ENCODE results near the gene BCL7C. TPM values are rescaled to one million over a fixed set of nuclear protein-coding genes. Genes with fewer than 3 reads are reported as not detected.

BCL7C gene
- total RNA-seq, 2 experiments from 2014 or later = 27.8 to 29.8 TPM

DNA sequence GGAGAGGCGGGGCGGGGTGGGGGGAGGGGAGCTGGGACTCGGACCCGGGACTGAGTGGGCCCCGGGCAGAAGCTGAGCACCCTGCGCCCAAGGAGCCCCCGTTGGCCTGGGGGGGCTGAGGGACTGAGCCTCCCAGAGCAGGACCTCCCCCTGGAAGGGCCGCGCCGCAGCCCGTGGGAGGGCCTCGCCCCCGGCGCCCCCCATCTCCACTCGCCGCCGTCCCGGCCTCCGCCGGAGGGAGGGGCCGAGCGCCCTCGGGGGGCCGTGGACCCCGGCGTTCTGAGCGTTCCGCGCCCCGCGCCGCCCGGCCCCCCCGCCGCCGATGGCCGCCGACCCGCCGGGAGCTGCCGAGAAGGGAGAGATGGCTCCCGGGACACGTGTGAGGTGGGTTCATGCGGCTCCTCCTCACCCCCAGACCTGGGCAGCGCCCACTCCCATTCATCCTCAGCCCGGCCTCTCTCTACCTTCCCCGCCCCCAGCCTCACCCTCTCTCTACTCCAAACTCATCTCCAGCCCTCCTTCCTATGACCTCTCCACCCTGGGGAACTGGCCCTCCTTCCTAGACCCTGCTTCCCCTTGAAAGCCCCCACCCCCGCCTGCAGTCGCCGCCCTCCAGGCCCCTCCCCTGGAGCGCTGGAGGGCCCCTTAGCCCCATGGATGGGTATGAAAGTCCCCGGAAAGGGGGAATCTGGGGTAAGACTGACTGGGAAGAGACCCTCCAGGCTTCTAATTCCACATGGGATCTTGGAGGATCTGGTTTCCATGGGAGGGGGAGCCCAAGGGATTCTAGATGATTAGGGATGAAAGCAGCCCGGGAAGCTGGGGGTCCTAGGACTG lies 30.4 kb upstream of the BCL7C start:
- CTCF ChIA-PET = interaction anchor here (1.4 to 1.5 kb wide), 3 partner anchors 18 to 80 kb away, joined by 3 to 9 read pairs (median 4); no protein-coding TSS in a partner anchor
- POLR2A ChIA-PET = interaction anchor here (0.6 to 1.6 kb wide), 2 partner anchors 16 to 18 kb away, joined by 3 to 4 read pairs; no protein-coding TSS in a partner anchor

DNA sequence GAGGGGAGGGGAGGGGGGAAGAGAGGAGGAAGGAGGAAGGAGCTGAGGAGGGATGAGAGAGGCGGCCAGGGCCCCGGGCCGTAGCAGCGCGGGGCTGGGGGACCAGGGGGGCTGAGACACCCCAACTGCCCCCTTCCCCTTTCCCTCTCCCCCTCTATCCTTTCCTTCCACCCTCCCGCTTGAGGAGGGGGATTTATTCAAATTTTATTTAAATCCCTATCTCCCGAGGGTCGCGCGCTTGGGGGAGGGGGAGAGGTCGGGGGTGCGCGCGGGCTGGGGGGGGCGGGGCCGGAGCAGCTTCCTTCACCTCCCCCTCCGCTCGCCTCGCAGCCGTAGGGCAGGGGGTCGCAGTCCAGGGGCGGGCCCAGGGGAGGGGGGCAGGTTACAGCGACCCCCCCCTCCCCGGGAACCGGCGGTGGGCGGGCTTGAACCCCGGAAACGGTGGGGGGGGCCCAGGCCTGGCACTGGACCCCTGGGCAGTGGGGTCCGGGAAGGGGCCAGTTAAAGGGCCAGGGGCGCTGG lies 29.7 kb upstream of the BCL7C start, which contains the start of gene FBXL19:
TSS of gene FBXL19 (plus strand) at position 19 of the 522 bp plus-strand sequence. CDS start 2,183 bp downstream, outside the sequence.
- ChIA-PET POLR2A (interaction anchor here (1.6 kb wide), 1 partner anchor 19 kb away, joined by 4 read pairs; no protein-coding TSS in a partner anchor), CTCF (no interaction called here)

DNA sequence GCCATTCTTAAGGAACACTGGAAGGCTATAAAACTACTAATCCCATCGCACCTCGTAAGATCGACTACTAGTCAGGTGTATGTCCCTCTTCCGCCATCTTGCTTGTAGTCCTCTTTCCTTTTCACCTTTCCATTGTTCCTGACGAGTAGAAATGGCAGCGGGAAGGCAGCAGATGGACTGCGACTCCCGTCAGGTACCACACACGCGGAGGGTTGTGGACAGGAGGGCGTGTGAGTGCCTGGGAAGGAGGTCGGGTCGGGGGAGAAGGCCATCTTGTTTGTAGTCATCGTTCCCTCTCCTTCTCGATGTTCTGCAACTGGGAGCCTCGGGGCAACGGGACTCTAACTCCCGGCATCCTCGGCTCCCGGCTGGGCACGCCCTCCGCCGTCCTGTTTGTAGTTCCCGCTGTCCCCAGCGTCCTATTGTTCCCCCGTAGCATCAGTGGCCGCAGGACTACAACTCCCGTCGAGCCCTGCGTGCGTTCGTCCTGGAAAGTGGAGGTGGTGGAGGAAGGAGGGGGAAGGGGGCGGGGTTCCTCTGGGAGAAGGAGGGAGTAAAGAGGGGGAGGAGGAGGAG lies 29.2 kb upstream of the BCL7C start:
- POLR2A ChIA-PET = interaction anchor here (1.6 kb wide), 1 partner anchor 20 kb away, joined by 4 read pairs; no protein-coding TSS in a partner anchor
- CTCF ChIA-PET = no interaction called here

DNA sequence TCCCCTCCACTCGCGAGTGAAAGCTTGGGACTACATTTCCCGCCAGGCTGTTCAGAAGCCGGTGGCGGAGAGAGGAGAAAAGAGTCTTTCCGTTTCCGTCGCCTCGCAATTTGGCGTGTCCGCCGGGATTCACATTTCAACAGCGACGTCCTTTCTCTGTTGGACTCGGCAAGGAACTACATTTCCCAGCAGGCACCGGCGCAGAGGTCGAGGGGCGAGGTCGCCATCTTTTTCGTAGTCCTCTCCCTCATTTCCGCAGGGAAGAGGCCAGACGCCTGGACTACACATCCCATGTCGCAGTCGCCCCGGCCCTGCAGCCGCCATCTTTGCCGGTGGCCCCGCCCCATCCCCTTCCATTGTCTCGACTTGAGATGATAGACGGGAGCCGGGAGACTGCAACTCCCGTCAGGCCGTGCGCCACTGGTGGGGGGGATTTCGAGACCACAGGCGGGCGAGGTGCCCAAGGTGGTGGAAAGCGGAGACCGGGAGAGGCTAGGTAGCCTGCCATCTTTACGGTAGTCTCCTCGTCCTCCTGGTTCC lies 28.6 kb upstream of the BCL7C start:
- ChIA-PET CTCF (interaction anchor here (0.9 to 1.0 kb wide), 2 partner anchors 20 to 78 kb away, joined by 3 to 8 read pairs; no protein-coding TSS in a partner anchor), POLR2A (no interaction called here)

DNA sequence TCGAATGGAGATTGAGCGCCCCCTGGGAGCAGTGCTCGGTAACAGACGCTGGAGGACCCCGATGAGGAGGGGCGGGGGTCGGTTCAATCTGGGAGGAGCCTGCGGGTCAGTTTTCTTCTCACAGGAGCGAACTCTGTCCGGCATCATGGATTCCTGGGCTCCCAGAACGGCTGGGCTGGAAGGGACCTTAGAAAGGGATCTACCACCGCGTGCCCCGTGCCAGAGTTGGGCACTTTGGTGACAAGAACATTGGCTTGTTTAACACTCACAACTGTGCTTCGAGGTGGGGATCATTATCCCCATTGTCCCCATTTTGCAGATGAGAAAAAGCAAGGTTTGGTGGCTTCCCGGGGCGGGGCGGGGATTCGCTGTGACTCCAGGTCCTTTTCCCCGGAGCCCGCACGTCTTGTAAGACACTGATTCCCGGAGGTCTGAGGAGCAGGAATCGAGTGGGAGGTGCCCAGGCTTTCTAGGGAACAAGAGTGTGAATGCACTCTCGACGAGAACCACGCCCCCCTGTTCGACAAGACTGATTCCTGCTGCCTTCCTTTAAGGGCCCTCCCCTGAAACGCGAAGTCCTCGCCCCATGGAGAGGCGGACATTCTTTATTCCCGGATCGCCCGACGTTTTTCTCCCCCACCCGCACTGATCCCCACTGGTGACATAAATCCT lies 28.0 kb upstream of the BCL7C start:
- CTCF ChIA-PET = interaction anchor here (0.9 to 1.0 kb wide), 2 partner anchors 20 to 77 kb away, joined by 3 to 8 read pairs; no protein-coding TSS in a partner anchor
- POLR2A ChIA-PET = interaction anchor here (0.6 kb wide), 1 partner anchor 242 kb away, joined by 3 read pairs; no protein-coding TSS in a partner anchor

DNA sequence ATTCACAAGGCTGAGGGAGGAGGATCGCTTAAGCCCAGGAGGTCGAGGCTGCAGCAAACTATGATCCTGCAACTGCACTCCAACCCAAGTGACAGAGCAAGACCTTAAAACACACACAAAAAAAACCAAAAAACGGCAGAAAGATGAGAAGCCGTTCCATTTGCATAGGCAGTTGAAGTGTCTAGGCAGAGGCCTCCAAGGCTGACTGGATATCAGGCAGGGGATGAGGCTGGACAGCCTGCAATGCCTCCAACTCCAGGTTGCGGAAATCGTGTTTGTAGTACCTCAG lies 27.5 kb upstream of the BCL7C start:
- CTCF ChIA-PET = interaction anchor here (0.6 to 3.1 kb wide), 3 partner anchors 15 to 77 kb away, joined by 3 to 21 read pairs (median 4); no protein-coding TSS in a partner anchor
- POLR2A ChIA-PET = interaction anchor here (0.6 kb wide), 1 partner anchor 242 kb away, joined by 3 read pairs; no protein-coding TSS in a partner anchor

DNA sequence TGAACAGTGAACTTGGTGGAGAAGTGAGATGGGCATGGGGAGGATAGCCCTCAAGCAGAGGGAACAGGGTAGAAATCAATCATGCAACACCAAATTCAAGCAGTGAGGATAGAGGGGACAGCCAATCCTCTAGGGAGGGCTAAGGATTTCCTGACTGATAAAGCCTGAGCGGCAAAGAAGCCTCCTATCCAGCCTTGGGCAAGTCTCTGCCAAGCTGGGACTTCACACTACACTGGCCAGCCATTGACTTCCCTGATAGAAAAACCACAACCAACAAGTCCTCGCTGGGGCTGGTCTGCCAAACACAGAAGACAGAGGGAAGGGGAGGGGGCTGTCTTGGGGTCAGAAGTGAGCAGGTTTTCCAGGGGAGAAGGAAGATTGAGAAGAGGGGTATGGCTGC lies 27.0 kb upstream of the BCL7C start:
- CTCF ChIA-PET = interaction anchor here (0.6 to 3.1 kb wide), 3 partner anchors 14 to 77 kb away, joined by 3 to 21 read pairs (median 4); no protein-coding TSS in a partner anchor
- POLR2A ChIA-PET = no interaction called here

DNA sequence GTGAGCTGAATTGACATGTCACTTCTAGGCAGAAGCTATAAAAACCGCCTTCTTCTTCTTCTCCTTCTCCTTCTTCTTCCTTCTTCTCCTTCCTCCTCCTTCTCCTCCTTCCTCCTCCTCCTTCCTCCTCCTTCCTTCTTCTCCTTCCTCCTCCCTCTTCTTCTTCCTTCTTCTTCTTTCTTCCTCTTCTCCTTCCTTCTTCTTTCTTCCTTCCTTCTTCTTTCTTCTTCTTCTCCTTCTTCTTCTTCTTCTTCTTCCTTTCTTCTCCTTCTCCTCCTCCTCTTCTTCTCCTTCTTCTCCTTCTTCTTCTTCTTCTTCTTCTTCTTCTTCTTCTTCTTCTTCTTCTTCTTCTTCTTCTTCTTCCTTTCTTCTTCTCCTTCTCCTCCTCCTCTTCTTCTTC lies 24.7 kb upstream of the BCL7C start:
- POLR2A ChIA-PET = no interaction called here
- CTCF ChIA-PET = interaction anchor here (3.1 kb wide), 1 partner anchor 74 kb away, joined by 21 read pairs; no protein-coding TSS in a partner anchor

DNA sequence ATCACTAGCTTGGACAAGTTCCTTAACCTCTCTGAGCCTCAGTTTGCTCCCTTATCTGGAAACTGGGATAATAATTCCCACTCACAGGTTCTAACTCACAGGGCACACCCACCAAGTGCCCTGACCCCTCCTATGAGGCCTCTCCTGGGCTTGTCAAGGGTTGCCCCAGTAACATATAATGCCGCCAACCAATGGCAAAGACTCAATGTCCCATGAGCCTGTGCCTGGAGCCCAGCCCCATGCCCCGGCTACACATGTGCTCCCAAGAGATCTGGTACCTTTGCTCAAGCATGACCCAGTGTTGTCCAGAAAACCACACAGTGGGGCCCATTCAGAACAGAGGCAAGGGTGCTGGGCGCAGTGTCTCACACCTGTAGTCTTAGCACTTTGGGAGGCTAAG lies 21.0 kb upstream of the BCL7C start:
- POLR2A ChIA-PET = no interaction called here
- CTCF ChIA-PET = interaction anchor here (0.6 to 1.7 kb wide), 4 partner anchors 22 to 70 kb away, joined by 3 to 8 read pairs (median 4); no protein-coding TSS in a partner anchor

DNA sequence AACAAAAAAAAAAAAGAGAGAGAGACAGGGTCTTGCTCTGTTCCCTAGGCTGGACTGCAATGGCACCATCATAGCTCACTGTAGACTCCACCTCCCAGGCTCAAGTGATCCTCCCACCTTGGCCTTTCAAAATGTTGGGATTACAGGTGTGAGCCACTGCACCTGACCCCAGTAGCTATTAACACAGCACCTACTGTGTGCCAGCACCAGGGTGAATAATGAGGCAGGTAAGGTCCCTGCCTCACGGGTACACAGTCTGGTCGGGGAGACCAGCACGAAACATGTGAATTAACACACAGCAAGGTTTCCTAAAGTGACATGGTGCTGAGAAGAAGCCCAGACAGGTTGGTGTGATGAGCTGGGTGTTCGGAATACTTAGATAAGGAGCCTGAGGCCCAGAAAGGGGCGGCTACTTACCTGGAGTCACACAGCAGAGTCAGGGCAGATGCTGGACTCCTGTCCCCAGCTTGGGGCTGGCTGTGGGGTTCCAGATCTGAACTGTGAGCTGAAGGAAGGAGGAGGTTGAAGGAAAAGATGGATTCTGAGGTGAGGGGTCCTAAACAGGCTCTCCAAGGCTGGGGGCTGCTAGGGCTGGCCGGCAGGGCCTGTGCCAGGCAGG lies 19.0 kb upstream of the BCL7C start:
- CTCF ChIA-PET = interaction anchor here (0.8 to 2.4 kb wide), 2 partner anchors 68 to 98 kb away, joined by 3 to 9 read pairs; no protein-coding TSS in a partner anchor
- POLR2A ChIA-PET = no interaction called here

DNA sequence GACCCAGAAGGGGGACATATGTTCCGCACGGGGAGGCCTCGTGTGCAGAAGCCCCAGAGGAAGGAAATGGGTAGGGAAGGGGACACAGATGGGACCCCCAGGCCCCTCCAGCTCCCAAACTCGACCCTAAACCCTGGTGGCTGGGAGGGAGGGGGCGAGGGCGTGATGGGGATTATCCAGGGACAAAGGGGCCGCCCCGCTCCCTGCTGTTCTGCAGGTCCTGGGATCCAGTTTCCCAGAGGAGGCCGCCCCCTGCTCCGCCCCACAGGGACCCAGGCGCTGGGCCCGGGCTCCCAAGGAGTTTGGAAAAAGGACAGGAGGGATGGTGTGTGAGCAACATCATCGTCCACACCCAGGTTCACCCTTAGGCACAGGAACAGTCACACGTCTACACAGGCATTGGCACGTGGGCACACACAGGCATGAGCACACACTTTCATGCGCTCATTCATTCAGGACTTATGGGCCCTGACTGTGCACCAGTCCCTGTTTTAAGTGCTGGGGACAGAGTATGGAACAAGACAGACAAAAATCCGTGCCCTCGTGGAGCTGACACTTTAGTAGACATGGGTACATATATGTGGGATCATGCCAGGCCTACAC lies 16.7 kb upstream of the BCL7C start:
- CTCF ChIA-PET = interaction anchor here (1.1 to 2.4 kb wide), 2 partner anchors 65 to 67 kb away, joined by 5 to 9 read pairs; no protein-coding TSS in a partner anchor
- POLR2A ChIA-PET = no interaction called here

DNA sequence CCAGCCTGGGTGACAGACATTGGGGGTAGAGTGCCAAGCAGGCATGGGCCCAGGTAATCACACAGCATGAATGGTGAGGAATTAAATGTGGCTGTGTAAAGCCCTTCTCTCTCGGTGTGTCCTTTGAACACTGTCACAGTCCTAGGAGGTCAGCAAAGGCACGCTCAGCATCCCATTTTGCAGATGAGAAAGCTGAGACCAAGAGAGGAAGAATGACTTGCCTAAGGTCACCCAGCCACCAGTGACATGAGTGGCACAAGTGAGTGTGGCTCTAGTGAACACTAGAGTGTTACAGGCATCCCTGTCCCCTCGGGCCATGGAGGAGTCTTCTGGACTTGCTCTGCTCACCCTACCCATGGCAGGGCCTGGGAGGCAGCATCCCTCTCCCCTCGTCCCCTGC lies 13.2 kb upstream of the BCL7C start:
- CTCF ChIA-PET = interaction anchor here (0.6 to 1.0 kb wide), 2 partner anchors 14 to 281 kb away, joined by 3 read pairs; no protein-coding TSS in a partner anchor
- POLR2A ChIA-PET = no interaction called here

DNA sequence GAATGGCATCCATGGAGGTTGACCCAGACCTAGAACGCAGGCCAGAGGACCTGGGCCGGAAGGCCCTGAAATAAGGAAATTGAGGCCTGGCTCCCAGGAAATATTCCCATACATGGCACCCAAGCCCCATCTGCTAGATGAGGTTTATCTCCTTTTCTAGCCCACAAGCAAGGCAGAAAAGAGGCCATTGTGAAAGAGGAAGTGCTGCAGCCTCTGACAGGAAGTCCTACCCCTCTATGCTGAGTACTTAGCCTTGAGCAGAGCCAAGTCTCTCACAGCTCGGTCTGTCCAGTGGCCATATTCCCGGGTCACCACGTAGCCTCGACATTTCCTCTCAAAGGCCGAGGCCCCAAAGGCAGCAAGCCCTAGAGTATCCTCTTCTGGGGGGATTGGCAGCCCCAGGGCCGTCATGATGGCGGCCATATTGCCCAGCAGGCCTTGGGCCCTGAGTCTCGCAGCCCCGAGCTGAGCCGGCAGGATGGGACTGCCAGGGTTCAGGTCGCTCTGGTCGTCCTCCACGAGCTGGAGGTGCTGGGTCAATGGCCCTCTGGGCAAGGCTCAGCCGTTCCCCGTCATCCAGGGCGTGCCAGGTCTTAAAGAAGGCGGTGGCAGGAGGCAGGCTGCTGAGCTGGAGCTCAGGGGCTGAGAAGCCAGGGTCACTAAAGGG lies 10.4 kb upstream of the BCL7C start:
- ChIA-PET POLR2A (no interaction called here), CTCF (interaction anchor here (0.8 to 1.0 kb wide), 2 partner anchors 31 to 59 kb away, joined by 3 read pairs; no protein-coding TSS in a partner anchor)

DNA sequence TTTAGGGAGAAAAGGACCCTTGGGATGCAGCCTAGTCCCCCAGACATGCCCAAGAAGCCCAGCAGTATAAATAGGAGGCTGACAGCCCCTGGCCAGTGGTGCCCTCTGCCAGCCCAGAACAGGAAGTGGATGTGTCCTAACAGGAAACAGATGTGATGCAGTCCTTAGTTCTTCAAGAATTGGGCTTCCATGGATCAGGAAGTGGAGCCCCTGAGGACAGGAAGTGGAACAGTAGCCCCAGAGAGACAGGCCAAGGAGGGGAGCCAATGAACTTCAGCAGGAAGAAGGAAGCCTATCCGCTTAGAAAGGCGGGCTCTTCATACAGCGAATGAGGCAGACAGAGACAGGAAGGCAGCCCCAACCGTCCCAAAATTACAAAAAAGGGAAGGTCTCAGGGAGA lies 9.7 kb upstream of the BCL7C start:
- CTCF ChIA-PET = interaction anchor here (1.0 to 1.6 kb wide), 2 partner anchors 59 to 89 kb away, joined by 3 to 6 read pairs; no protein-coding TSS in a partner anchor

DNA sequence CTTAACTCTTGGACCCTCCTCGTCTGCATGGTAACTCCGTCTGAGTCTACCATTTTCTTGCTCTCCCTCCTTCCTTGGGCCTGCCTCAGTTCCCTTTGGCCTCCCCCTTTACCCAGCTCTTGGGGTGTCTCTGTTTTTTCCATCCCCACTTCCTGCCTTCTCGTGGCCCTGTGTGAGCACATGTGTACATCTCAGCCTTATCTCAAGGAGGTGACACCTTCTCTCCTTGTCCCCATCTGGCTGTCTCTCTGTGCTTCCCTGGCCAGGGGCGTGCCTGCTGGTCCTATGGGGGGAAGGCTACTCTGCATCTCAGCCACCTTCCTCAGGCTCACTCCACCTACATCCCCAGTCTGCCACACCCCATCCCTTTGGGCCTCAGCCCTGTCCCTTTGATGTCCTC lies 9.1 kb upstream of the BCL7C start:
- CTCF ChIA-PET = interaction anchor here (1.4 to 2.8 kb wide), 5 partner anchors 12 to 89 kb away, joined by 6 to 46 read pairs (median 14); partner anchors contain the start of gene BCL7C
- POLR2A ChIA-PET = interaction anchor here (1.6 to 2.6 kb wide), 3 partner anchors 10 to 30 kb away, joined by 7 to 9 read pairs (median 7); partner anchors contain the start of gene BCL7C

More for the DNA sequence above, 9.7 kb upstream of the BCL7C start:
- POLR2A ChIA-PET = interaction anchor here (2.6 kb wide), 1 partner anchor 29 kb away, joined by 9 read pairs; no protein-coding TSS in a partner anchor

DNA sequence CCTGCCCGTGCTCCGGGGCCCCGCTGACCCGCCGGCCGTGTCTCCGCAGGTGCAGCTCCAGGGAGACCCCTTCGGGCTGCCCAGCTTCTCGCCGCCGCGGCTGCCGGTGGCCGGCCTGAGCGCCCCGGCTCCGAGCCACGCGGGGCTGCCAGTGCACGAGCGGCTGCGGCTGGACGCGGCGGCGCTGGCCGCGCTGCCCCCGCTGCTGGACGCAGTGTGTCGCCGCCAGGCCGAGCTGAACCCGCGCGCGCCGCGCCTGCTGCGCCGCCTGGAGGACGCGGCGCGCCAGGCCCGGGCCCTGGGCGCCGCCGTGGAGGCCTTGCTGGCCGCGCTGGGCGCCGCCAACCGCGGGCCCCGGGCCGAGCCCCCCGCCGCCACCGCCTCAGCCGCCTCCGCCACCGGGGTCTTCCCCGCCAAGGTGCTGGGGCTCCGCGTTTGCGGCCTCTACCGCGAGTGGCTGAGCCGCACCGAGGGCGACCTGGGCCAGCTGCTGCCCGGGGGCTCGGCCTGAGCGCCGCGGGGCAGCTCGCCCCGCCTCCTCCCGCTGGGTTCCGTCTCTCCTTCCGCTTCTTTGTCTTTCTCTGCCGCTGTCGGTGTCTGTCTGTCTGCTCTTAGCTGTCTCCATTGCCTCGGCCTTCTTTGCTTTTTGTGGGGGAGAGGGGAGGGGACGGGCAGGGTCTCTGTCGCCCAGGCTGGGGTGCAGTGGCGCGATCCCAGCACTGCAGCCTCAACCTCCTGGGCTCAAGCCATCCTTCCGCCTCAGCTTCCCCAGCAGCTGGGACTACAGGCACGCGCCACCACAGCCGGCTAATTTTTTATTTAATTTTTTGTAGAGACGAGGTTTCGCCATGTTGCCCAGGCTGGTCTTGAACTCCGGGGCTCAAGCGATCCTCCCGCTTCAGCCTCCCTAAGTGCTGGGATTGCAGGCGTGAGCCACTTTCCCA lies 8.4 kb upstream of the BCL7C start:
- POLR2A ChIA-PET = interaction anchor here (0.6 to 2.6 kb wide), 7 partner anchors 9 to 923 kb away, joined by 3 to 9 read pairs (median 4); partner anchors contain the start of genes BCL7C and PHKG2
- CTCF ChIA-PET = interaction anchor here (0.8 to 2.8 kb wide), 16 partner anchors 11 to 213 kb away, joined by 3 to 46 read pairs (median 4); partner anchors contain the start of gene BCL7C

All from activated CD8-positive, alpha-beta memory T cell treated with anti-CD3 and anti-CD28 coated beads for 36 hours (primary cell).